ENCODE data around the gene GSG1L2.

- TF ChIP-seq CTCF (conservative IDR thresholded peaks at IDR 0.05; ENCODE audit: low read depth in 2 of 2) (peak; percentile 27 to 39), EZH2phosphoT487 (IDR thresholded peaks at IDR 0.05; ENCODE audit: unreplicated experiment) (no peak), POLR2AphosphoS5 (IDR thresholded peaks at IDR 0.05; ENCODE audit: low read depth) (no peak), JUNB (IDR thresholded peaks at IDR 0.05; ENCODE audit: unreplicated experiment) (no peak), ETS1 (IDR thresholded peaks at IDR 0.05) (no peak), EZH2 (IDR thresholded peaks at IDR 0.05; ENCODE audit: low read depth, unreplicated experiment) (no peak)
- TF ChIP-seq, protein P1, sequence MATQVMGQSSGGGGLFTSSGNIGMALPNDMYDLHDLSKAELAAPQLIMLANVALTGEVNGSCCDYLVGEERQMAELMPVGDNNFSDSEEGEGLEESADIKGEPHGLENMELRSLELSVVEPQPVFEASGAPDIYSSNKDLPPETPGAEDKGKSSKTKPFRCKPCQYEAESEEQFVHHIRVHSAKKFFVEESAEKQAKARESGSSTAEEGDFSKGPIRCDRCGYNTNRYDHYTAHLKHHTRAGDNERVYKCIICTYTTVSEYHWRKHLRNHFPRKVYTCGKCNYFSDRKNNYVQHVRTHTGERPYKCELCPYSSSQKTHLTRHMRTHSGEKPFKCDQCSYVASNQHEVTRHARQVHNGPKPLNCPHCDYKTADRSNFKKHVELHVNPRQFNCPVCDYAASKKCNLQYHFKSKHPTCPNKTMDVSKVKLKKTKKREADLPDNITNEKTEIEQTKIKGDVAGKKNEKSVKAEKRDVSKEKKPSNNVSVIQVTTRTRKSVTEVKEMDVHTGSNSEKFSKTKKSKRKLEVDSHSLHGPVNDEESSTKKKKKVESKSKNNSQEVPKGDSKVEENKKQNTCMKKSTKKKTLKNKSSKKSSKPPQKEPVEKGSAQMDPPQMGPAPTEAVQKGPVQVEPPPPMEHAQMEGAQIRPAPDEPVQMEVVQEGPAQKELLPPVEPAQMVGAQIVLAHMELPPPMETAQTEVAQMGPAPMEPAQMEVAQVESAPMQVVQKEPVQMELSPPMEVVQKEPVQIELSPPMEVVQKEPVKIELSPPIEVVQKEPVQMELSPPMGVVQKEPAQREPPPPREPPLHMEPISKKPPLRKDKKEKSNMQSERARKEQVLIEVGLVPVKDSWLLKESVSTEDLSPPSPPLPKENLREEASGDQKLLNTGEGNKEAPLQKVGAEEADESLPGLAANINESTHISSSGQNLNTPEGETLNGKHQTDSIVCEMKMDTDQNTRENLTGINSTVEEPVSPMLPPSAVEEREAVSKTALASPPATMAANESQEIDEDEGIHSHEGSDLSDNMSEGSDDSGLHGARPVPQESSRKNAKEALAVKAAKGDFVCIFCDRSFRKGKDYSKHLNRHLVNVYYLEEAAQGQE (IDR thresholded peaks at IDR 0.05; ENCODE audit: unreplicated experiment), result no peak
Observed at GRCh38 chr17:9824094-9824493, 2.2 kb upstream of the GSG1L2 start.

Data from GM23338 (cell line).